ENCODE data around the gene ANKRD33B. TPM values are rescaled to one million over a fixed set of nuclear protein-coding genes. Genes with fewer than 3 reads are reported as not detected.
"Not testable (repeated sequence)": the region's sequence is repeated elsewhere in the genome, so short reads cannot be mapped to it uniquely, and the experiment has no call there.

ANKRD33B gene
- total and polyA plus RNA-seq, 5 experiments from 2014 or later, result 0.06 to 1.2 (median 1.1) TPM; not detected in 2

DNA sequence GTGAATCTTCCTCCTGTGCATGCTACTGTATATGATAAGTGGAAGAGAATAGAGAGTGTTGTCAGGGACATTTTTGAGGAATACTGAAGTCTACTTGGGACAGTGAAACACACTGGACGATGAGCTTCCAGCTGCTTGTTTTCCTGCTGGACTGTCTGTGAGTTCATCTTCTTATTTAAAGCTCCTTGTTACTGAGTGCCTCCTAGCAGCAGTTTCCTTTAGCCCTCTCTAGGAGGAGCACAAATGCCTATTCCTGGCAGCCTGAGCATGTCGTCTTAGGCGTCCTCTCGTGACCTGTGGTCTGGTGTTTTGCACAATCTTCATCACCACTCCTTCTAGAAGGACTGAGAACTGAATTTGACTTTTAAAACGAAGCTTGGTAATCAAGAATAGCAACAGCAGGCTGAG is 43.8 kb downstream of the ANKRD33B start:
- Mint-ChIP-seq H3K36me3 (no peaks in the 10 kb centered on the region), H3K27ac (peak overlapping the region in 2 of 10 donors; percentile 40 to 49), H3K4me1 (peaks cover 11 to 20% (median 12%) of the 10 kb centered on the region in 4 donors), H3K27me3 (peaks cover 0 to 29% (median 12%) of the 10 kb centered on the region in 5 donors), H3K4me3 (peak overlapping the region in 8 of 10 donors; percentile 36 to 70 (median 56)), H3K9me3 (no peaks in the 10 kb centered on the region)
- DNase-seq, result no peak
- ATAC-seq, result peak; percentile 32 to 44
- POLR2A ChIA-PET, result no interaction called here

DNA sequence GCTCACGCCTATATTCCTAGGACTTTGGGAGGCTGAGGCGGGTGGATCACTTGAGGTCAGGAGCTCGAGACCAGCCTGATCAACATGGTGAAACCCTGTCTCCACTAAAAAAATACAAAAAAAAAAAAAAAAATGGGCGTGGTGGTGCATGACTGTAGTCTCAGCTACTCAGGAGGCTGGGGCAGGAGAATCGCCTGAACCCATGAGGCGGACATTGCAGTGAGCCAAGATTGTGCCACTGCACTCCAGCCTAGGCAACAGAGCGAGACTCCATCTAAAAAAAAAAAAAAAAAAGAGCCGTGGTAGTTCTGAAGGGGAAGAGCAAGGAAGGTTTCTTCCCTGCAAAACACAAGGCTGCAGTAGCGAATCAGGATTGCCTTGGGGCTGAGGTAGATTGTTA is 44.2 kb downstream of the ANKRD33B start:
- H3K27ac Mint-ChIP-seq, POLR2A ChIA-PET, DNase-seq, H3K9me3 Mint-ChIP-seq, ATAC-seq, H3K36me3 Mint-ChIP-seq: not testable (repeated sequence)
- H3K27me3 Mint-ChIP-seq, result peaks cover 0 to 29% (median 12%) of the 10 kb centered on the region in 5 donors
- H3K4me3 Mint-ChIP-seq, result peak overlapping the region in 3 of 10 donors; percentile 48 to 65 (median 65)
- peaks cover 11 to 20% (median 12%) of the 10 kb centered on the region in 4 donors for H3K4me1 Mint-ChIP-seq

GRCh38 chr5:10610058-10610457 is 46.2 kb downstream of the ANKRD33B start:
- Mint-ChIP-seq H3K4me3 (no peak overlapping the region), H3K36me3 (no peaks in the 10 kb centered on the region), H3K27me3 (peaks cover 0 to 26% (median 12%) of the 10 kb centered on the region in 5 donors), H3K4me1 (peaks cover 11 to 20% (median 12%) of the 10 kb centered on the region in 4 donors), H3K27ac (no peak overlapping the region), H3K9me3 (no peaks in the 10 kb centered on the region)
- ATAC-seq (no peak), DNase-seq (no peak)
- POLR2A ChIA-PET, result no interaction called here

DNA sequence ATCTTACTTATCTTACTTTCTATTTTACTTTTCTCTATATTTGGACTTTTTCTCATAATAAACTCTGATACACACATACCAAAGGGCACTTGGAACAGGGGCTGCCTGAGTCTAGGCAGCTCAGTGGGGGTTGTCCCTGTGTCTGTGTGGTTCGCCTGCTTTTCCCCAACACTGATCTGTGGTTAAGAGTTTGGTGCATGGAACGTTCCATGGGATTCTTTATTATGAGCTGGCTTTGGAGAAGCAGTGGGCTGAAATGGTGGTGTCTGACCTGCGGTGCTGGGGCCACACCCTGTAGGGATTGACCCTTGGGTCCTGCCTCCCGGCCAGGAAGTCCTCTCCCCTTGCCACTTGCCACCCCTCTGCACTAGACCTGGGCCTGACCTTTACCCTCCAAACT is 47.4 kb downstream of the ANKRD33B start:
- Mint-ChIP-seq H3K36me3 (no peaks in the 10 kb centered on the region), H3K4me3 (no peak overlapping the region), H3K27ac (no peak overlapping the region), H3K4me1 (peaks cover 11 to 16% (median 12%) of the 10 kb centered on the region in 4 donors), H3K9me3 (no peaks in the 10 kb centered on the region), H3K27me3 (peaks cover 0 to 23% (median 12%) of the 10 kb centered on the region in 5 donors)
- DNase-seq (no peak), ATAC-seq (no peak)
- POLR2A ChIA-PET, result no interaction called here

GRCh38 chr5:10612251-10612650 is 48.4 kb downstream of the ANKRD33B start:
- H3K27ac Mint-ChIP-seq, result no peak overlapping the region
- POLR2A ChIA-PET, result no interaction called here
- no peaks in the 10 kb centered on the region for H3K9me3 Mint-ChIP-seq
- no peaks in the 10 kb centered on the region for H3K36me3 Mint-ChIP-seq
- H3K4me3 Mint-ChIP-seq, result no peak overlapping the region
- peaks cover 0 to 18% (median 8%) of the 10 kb centered on the region in 5 donors for H3K27me3 Mint-ChIP-seq
- ATAC-seq, result no peak
- peaks cover 7 to 12% (median 8%) of the 10 kb centered on the region in 4 donors for H3K4me1 Mint-ChIP-seq
- no peak for DNase-seq

DNA sequence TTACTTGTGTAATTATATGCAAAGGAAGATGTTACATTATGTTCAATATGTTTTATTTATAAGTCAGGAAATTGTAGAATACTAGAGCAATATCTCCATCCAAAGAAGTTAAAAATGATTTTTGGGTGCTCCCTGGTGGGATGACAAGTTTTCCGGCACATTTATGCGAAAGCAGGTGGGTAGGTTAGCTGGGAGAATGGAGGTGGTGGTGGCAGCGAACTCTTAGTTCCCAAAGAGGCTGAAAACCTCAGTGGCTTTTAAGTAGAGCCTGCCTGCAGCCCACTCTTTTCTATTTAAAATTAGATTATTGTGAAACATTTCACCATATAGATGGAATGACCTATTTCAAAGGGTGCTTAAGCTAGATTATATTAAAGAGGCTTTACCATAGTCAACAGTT is 51.8 kb downstream of the ANKRD33B start:
- DNase-seq (no peak), ATAC-seq (no peak)
- Mint-ChIP-seq H3K27ac (no peak overlapping the region), H3K4me1 (peaks cover 0 to 2% (median 0%) of the 10 kb centered on the region in 4 donors), H3K27me3 (peaks cover 0 to 19% (median 0%) of the 10 kb centered on the region in 5 donors), H3K36me3 (no peaks in the 10 kb centered on the region), H3K9me3 (no peaks in the 10 kb centered on the region), H3K4me3 (no peak overlapping the region)
- POLR2A ChIA-PET, result no interaction called here

DNA sequence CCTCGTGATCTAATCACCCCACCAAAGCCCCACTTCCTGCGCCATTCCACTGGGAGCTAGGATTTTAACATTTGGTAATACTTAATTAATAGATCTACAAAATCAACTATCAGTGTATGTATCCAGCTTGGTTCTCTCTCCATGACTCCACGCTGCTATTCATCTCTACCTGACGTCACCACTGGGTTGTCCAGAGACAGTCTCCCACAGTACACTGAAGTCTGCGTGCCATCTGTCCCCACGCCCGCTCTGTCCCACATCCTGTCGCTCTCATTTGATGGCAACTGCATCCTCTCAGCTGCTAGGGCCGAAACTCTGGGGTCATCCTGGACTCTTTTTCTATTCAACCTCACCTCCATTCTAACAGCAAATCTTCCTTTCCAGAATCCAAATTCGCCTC is 53.2 kb downstream of the ANKRD33B start:
- DNase-seq (no peak), ATAC-seq (no peak)
- Mint-ChIP-seq H3K4me1 (peaks cover 0 to 3% (median under 1%) of the 10 kb centered on the region in 4 donors), H3K4me3 (no peak overlapping the region), H3K9me3 (peaks cover 0 to 7% (median 0%) of the 10 kb centered on the region in 9 donors), H3K27me3 (peaks cover 0 to 19% (median 0%) of the 10 kb centered on the region in 5 donors), H3K36me3 (no peaks in the 10 kb centered on the region), H3K27ac (no peak overlapping the region)
- POLR2A ChIA-PET, result no interaction called here

DNA sequence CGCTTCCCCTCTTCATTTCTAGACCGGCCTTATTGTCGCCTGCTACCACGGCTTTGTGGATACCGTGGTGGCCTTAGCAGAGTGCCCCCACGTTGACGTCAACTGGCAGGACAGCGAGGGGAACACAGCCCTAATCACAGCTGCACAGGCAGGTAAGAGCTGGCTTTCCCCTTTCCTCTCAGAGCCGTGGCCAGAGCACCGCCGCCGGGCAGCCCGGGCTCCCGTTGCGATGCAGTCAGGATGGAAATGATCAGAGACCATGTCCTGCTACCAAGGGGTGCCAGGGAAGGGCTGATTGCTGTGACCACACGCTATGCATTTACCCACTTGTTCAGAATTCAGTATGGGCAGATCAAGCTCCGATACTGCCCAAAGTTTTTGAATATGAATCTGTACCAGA is 54.4 kb downstream of the ANKRD33B start:
- ATAC-seq (no peak), DNase-seq (no peak)
- Mint-ChIP-seq H3K4me3 (no peak overlapping the region), H3K9me3 (peaks cover 0 to 7% (median 0%) of the 10 kb centered on the region in 9 donors), H3K4me1 (peaks cover 0 to 5% (median under 1%) of the 10 kb centered on the region in 4 donors), H3K27me3 (peaks cover 0 to 19% (median 0%) of the 10 kb centered on the region in 5 donors), H3K36me3 (no peaks in the 10 kb centered on the region), H3K27ac (peak overlapping the region in 1 of 10 donors; percentile 27)
- POLR2A ChIA-PET, result no interaction called here

GRCh38 chr5:10619649-10620048 is 55.8 kb downstream of the ANKRD33B start:
- Mint-ChIP-seq H3K4me3 (no peak overlapping the region), H3K27ac (peak overlapping the region in 1 of 10 donors; percentile 61), H3K4me1 (peaks cover 0 to 5% (median under 1%) of the 10 kb centered on the region in 4 donors), H3K9me3 (peaks cover 0 to 7% (median 0%) of the 10 kb centered on the region in 9 donors), H3K27me3 (peaks cover 0 to 19% (median 0%) of the 10 kb centered on the region in 5 donors), H3K36me3 (no peaks in the 10 kb centered on the region)
- DNase-seq (no peak), ATAC-seq (no peak)
- POLR2A ChIA-PET, result no interaction called here

- peaks cover 0 to 19% (median 0%) of the 10 kb centered on the region in 5 donors for H3K27me3 Mint-ChIP-seq
- H3K27ac Mint-ChIP-seq, result peak overlapping the region in 1 of 10 donors; percentile 61
- peaks cover 0 to 7% (median 0%) of the 10 kb centered on the region in 9 donors for H3K9me3 Mint-ChIP-seq
- H3K4me1 Mint-ChIP-seq, result peaks cover 0 to 5% (median under 1%) of the 10 kb centered on the region in 4 donors
- POLR2A ChIA-PET, result no interaction called here
- no peak for DNase-seq
- no peaks in the 10 kb centered on the region for H3K36me3 Mint-ChIP-seq
- ATAC-seq, result no peak
- H3K4me3 Mint-ChIP-seq, result no peak overlapping the region
Observed at GRCh38 chr5:10620346-10620745, 56.5 kb downstream of the ANKRD33B start.

DNA sequence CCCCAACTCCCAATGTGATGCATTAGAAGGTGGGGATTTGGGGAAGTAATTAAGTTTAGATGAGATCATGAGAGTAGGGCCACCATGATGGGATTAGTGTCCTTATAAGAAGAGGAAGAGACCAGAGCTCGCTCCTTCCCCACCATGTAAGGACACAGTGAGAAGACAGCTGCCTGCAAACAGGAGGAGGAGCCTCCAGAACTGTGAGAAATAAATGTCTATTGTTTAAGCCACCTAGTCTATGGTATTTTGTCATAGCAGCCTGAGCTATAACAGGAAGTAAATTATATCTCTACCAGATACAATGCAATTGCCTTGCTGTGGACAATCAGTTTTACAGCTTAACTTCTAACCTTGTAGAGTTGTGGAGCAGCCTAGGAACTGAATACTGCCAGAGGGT is 58.0 kb downstream of the ANKRD33B start:
- no peak overlapping the region for H3K4me3 Mint-ChIP-seq
- ATAC-seq, result no peak
- peaks cover 0 to 7% (median 2%) of the 10 kb centered on the region in 4 donors for H3K4me1 Mint-ChIP-seq
- POLR2A ChIA-PET, result no interaction called here
- no peak for DNase-seq
- H3K27me3 Mint-ChIP-seq, result peaks cover 0 to 19% (median 0%) of the 10 kb centered on the region in 5 donors
- no peak overlapping the region for H3K27ac Mint-ChIP-seq
- H3K36me3 Mint-ChIP-seq, result no peaks in the 10 kb centered on the region
- H3K9me3 Mint-ChIP-seq, result peaks cover 0 to 7% (median 0%) of the 10 kb centered on the region in 9 donors

- Mint-ChIP-seq H3K36me3 (no peaks in the 10 kb centered on the region), H3K27ac (no peak overlapping the region), H3K4me1 (peaks cover 7 to 17% (median 10%) of the 10 kb centered on the region in 4 donors), H3K27me3 (peaks cover 0 to 12% (median 0%) of the 10 kb centered on the region in 5 donors), H3K9me3 (peaks cover 0 to 7% (median 0%) of the 10 kb centered on the region in 9 donors), H3K4me3 (no peak overlapping the region)
- no peak for ATAC-seq
- no peak for DNase-seq
- POLR2A ChIA-PET, result no interaction called here
Observed at GRCh38 chr5:10622810-10623209, 58.9 kb downstream of the ANKRD33B start.

GRCh38 chr5:10623305-10623910 is 59.5 kb downstream of the ANKRD33B start:
- Mint-ChIP-seq H3K4me1 (peaks cover 8 to 20% (median 12%) of the 10 kb centered on the region in 4 donors), H3K27ac (no peak overlapping the region), H3K27me3 (peaks cover 0 to 7% (median 0%) of the 10 kb centered on the region in 5 donors), H3K9me3 (peaks cover 0 to 7% (median 0%) of the 10 kb centered on the region in 9 donors), H3K36me3 (no peaks in the 10 kb centered on the region), H3K4me3 (no peak overlapping the region)
- DNase-seq, result no peak
- POLR2A ChIA-PET, result no interaction called here
- no peak for ATAC-seq
